Raji (cell line): ENCODE measurements around the gene LGALS4.

ENCODE experiments used
- POLR2A ChIP-seq: IDR thresholded peaks from 2 replicates; pipeline ENCODE4 v1.6.1; 2011; ENCODE audit warnings: low read depth, low read length, control low read depth; ENCODE audit not compliant: insufficient read depth

LGALS4 gene

DNA sequence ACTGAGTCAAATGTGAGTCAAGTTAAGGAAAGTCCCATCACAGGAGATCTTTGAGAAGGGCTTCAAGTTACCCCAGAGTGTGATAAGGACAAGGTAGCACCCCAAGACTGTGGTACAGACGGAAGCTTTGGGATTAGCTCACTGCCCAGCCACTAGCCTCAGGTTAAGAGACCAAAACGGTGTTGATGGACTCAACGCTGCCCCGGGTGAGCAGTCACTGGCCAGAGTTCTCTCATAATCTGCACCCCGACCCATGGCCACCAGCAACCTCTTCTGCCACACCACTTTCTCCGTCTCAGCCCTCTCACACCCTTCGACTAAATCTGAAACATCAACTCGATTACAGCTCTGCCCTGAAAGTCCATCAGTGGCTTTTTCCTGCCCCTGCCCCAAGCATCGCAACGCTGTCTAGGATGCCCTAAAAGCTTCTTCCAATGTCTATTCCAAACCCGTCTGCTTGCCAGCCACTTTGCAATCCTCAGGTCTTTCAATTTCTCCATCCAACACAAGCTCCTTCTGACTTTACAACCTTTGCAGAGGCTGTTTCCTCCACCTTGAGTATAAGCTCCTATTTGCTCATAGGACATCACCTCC is 31.4 kb upstream of the LGALS4 start:
- TF ChIP-seq POLR2A, result no peak

DNA sequence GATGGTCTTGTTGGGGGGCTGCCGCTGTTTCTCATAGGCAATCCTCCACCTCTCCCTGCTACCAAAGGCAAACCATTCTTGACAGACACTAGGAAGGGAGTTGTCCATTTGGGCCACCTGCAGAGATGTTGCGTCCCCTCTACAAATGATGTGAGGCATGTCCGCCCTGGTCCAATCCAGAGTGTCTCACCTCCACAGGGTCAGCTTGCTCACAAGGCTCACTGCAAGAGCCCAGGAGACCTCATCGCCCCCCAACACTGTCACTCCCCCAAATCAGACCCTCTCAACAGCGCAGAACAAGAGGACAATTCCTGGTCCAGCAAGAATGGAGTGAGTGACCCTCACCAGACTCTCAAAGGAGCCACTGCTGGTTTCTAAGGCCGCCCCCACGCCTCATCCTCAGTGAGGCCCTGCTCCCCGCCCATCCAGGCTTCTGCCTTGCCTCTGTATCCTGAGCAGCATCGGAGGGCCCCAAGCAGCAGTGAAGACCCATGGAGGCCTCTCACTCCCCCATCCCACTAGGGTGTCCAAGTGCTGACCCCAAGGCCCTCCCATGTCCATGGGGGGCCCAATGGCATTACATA is 30.5 kb upstream of the LGALS4 start:
- TF ChIP-seq POLR2A, result no peak

GRCh38 chr19:38842439-38843174 is 29.9 kb upstream of the LGALS4 start:
- TF ChIP-seq POLR2A, result no peak

- TF ChIP-seq POLR2A, result no peak
Measured at GRCh38 chr19:38841787-38842438, 29.2 kb upstream of the LGALS4 start.

GRCh38 chr19:38841180-38841766 is 28.5 kb upstream of the LGALS4 start:
- no peak for TF ChIP-seq POLR2A

- TF ChIP-seq POLR2A, result no peak
Measured at GRCh38 chr19:38840583-38840968, 27.8 kb upstream of the LGALS4 start.

DNA sequence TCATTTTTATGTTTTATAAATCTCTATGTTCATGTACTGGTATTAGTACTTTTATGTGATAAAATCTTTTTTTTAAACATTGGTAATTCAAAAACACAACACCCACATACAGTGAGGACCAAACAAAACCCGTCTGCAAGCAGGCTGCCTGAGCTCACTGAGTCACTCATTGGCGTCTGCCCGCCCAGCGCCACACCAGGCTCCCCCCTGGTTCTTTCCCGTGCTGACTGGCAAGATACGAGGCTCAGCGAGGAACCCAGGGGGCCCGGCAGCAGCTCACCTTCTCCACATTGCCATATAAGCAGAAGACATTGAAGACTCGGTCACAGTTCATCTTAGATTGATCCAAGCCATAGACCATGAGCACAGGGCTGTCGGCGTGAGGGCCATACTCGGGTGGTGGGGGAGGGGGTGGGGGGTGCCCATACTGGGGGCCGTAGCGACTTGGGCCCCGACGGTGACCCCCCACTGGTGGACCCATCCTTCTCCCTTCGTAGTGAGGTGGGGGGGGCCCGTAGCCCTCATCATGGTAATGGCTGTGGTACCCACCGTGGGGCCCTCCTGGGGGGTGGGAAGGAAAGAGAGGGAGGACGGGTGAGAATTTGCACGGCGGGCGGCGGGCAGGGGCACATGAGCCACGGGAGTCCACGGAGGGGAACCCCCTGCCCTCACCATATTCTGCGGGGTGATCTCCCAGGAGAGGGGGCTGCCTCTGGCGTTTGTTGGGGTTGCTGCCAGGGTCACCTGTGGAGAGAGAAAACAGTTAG is 27.3 kb upstream of the LGALS4 start:
- no peak for TF ChIP-seq POLR2A

DNA sequence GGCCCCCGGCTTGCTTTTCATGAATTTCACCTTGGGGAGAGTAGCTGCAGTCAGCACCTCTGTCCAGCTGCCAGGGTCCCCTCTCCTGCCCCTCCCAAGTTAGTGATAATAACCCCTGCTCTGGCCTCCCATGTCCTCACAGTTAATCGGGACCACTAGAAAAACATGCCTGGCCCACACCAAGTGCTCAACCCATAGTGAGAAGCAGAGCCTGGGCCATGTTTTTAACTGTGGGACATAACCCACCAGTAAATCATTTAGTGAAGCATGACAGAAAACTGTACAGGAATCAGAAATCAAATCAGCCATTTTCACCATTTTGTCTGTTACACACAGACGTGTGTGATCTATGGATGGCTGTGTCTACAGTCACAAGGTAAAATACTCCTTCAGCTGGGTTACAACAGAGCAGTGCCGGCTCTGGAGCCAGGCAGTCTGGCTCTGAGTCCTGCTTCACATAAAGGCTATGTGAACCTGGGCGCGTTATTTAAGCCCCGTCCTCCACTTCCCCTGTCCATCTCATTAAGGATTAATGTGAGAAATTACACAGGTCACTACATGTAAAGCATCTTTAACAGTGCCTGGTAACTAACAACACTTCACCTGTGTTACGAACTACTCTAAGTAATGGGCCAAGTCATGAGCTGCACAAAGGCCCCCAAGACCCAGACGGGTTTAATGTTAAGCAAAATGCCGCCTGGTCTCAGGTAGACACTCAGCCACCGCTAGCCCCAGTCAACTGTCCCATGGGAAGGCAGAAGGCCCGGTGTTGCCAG is 26.4 kb upstream of the LGALS4 start:
- no peak for TF ChIP-seq POLR2A

DNA sequence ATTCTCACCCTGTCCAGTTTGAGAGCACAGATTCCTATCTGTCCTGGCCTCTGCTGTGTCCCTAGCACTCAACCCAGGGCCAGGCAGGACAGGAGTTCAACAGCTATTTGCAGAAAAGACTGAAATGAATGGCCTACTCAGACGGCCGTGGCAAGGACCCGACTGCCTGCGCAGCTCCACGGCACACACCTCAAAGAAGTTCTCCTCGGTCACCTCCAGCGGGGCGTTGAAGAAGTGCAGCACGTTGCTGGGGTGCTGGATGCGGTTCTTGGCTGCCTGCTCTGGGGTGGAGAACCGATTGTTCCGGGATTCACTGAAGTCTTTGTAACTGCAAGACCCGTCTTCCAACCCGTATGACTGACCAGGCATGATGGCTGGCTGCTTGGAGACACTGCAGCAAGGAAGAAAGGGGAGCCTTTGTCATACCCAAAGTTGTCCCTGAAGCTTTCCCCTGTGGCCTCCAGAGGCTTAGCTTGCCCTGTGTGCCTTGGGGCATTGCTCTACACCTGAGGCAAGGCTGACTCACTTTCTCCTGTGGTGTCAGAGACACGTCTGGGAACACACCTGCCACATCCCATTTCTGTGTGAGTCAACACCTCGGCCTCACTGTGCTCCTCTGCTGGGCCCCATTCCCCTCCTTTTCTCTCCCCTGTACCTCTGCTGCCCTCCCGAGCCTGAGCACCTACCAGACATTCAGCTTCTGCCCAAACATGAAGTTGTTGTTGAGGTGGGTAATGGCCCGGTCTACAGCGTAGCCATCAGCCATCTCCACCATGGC is 25.7 kb upstream of the LGALS4 start:
- no peak for TF ChIP-seq POLR2A

GRCh38 chr19:38837656-38838121 is 24.9 kb upstream of the LGALS4 start:
- TF ChIP-seq POLR2A, result no peak

GRCh38 chr19:38836983-38837626 is 24.4 kb upstream of the LGALS4 start:
- TF ChIP-seq POLR2A, result no peak

DNA sequence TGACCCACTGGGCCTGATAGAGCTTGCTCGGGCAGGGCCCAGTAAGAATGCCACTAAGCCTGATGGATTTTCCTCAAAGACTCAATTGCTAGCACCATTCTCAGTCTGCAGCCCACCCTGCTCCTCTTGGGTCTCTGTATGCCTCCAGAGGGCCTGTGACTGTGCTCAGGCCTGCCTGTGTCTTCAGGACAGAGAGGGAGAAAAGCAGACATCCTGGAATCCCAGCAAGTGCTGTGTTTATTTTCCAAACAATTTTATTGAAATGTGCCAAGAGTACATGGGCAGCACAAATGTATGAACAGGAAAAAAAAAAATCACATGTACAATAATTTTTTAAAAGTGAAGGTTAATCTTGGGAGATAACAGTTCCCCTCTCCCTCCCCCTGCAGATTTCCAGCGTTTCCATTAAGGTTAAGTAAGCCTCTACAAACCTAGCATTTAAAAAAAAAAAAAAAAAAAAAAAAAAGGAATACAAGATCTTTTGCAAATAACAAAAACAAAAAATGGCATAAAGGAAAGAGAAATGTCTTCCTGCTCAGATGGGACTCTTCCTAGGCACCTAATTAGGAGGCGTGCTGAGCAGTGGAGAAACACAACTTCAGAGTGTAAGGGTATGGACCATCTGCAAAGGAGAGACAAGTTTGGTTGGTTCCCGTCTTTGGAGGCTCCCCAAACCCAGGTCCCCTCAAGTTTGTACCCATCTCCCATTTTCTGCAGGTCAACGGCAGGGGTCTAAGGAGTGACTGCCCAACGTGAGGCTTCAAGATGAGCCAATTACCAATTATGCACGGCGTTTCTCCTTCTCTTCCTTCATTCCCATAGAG is 23.6 kb upstream of the LGALS4 start:
- TF ChIP-seq POLR2A, result no peak

- no peak for TF ChIP-seq POLR2A
Measured at GRCh38 chr19:38834590-38834989, 21.8 kb upstream of the LGALS4 start.
